IPS-NIHi11 (cell line): Measurements from ENCODE around the gene FBLIM1.
"Not testable (repeated sequence)": the region's sequence is repeated elsewhere in the genome, so short reads cannot be mapped to it uniquely, and the experiment has no call there.

Source experiments
- DNase-seq: peaks from one replicate; pipeline ENCODE4 v3.0.0; 2012; ENCODE audit warnings: mixed read lengths, low spot score

The FBLIM1 gene

GRCh38 chr1:15768388-15768787 is 9.8 kb downstream of the FBLIM1 start:
- DNase-seq, result no peak

DNA sequence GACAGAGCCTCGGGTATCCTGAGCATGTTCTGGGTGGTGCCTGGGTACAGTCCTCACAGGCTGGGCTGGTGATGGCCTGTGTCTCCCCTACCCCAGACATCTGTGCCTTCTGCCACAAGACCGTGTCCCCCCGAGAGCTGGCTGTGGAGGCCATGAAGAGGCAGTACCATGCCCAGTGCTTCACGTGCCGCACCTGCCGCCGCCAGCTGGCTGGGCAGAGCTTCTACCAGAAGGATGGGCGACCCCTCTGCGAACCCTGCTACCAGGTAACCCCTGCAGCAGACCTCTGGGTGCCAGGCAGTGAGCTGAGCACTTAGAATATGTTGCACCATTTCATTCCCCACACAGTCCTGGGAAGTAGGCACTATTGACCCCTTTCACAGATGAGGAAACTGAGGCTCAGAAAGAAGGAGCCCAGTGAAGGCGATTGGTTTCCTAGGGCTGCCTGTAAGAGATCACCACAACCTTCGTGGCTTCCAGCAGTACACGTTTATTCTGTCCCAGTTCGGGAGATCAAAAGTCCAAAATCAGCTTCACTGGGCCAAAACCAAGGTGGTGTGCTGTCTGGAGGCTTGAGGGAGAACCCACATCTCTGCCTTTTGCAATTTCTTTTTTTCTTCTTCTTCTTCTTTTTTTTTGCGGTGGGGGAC is 11.8 kb downstream of the FBLIM1 start:
- DNase-seq, result no peak

DNA sequence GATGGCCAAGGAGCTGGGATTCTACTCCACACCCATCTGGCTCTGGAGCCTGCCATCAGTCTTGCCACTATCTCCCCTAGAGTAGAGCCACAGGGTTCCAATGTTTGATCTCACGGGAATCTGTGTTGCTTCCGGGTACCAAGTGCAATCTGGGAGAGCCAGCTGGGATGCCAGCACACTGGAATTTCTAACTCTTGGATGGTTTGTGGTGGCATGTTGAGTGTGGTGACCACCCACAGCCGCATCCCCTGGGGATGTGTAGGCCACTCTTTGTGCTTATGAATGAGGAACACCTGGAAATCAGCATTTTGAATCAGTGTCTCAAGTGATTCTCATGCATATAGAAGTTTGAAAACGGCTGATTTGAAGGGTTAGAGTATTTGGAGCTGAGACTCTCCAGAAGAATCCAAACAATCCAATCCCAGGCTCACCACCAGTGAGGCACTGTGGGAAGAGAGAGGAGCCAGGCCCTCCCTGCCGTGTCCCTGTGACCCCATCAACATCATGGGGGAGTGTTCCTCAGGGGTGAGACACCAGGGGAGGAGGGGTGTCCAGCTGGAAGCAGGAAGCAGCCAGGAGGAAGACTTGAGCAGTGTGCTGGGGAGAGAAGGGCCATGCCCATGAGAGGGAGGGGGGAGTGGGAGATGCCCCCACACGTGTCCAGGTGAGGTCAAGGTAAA is 13.4 kb downstream of the FBLIM1 start:
- no peak for DNase-seq

DNA sequence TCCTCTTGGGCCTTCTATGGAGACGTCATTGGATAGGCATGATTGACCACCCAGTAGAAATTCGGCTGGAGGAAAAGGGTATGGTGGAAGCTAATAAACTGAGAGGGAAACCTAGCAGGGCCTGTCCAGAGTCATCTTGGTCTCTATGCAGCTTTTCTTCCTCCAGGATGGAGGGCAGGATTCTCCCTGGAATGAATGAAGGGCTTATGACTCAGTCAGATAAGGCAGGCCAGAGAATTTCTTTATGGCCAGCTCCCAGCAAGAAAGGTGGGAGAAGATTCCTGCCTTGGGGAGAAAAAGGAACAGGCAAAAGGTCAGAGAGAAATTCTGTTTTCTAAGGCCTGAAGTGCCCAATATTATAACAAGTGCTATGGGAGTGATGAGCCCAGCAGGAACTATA is 17.1 kb downstream of the FBLIM1 start:
- no peak for DNase-seq

GRCh38 chr1:15777909-15778707 is 19.5 kb downstream of the FBLIM1 start:
- DNase-seq, result no peak

DNA sequence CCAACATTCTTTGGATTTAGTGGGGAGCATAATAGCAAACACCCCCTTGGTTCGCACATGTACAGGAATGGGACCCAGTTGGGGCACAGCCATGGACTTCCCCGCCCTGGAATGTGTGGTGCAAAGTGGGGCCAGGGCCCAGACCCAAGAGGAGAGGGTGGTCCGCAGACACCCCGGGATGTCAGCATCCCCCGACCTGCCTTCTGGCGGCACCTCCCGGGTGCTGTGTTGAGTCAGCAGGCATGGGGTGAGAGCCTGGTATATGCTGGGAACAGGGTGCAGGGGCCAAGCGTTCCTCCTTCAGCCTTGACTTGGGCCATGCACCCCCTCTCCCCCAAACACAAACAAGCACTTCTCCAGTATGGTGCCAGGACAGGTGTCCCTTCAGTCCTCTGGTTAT is 27.1 kb downstream of the FBLIM1 start:
- no peak for DNase-seq

DNA sequence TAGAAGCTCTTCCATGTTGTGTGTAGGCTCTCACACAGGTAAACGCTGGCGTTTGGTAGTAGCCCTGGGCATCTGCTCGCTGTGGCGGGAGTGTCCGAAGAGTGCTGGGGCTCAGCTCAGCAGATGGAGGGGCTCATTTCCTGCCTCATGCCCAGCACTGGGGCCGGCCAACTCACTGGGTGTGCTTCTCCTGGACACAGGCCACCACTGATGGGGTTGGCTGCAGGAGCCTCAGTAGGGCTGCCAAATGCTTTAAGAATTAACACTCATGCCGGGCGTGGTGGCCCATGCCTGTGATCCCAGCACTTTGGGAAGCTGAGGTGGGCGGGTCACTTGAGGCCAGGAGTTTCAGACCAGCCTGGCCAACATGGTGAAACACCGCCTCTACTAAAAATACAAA is 28.0 kb downstream of the FBLIM1 start:
- no peak for DNase-seq

- DNase-seq, result no peak
These were observed 30.2 kb downstream of the FBLIM1 start for GRCh38 chr1:15788624-15789301.

- DNase-seq, result no peak
These were observed 37.5 kb downstream of the FBLIM1 start for GRCh38 chr1:15796086-15796462.

DNA sequence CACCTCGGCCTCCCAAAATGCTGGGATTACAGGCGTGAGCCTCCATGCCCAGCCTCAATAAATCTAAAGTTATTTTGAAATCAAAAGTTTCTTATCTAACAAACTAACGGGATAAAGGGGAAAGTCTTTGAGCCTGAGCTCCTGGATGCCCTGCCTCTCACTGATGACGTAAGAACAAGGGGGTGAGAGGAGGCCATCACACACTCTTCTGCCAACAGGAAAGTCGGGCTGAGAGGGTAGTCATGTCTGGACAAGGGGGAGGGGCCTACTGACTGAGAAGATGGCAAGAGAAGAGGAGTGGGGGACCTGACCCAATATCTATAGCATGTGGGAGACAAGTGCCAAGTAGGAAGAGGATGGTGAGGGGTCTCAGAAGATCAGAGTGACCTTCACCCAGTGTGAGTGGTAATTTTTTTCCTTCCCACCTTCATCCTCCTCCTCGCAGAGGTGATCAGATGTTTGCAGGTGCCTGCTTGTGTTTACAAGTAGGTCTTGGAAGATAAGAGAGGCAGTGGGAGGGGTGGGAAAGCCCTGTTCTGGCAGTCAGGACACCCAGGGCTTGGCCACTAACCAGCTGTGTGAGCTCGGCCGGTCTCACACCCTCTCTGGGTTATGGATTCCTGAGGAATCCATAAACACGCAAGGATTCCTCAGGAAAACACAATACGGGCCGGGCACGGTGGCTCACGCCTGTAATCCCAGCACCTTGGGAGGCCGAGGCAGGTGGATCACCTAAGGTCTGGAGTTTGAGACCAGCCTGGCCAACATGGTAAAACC is 39.2 kb downstream of the FBLIM1 start:
- no peak for DNase-seq

- DNase-seq, result peak; percentile 50
These were observed 40.6 kb downstream of the FBLIM1 start for GRCh38 chr1:15799004-15799867.

GRCh38 chr1:15799928-15800835 is 41.6 kb downstream of the FBLIM1 start:
- DNase-seq, result peak; percentile 71

DNA sequence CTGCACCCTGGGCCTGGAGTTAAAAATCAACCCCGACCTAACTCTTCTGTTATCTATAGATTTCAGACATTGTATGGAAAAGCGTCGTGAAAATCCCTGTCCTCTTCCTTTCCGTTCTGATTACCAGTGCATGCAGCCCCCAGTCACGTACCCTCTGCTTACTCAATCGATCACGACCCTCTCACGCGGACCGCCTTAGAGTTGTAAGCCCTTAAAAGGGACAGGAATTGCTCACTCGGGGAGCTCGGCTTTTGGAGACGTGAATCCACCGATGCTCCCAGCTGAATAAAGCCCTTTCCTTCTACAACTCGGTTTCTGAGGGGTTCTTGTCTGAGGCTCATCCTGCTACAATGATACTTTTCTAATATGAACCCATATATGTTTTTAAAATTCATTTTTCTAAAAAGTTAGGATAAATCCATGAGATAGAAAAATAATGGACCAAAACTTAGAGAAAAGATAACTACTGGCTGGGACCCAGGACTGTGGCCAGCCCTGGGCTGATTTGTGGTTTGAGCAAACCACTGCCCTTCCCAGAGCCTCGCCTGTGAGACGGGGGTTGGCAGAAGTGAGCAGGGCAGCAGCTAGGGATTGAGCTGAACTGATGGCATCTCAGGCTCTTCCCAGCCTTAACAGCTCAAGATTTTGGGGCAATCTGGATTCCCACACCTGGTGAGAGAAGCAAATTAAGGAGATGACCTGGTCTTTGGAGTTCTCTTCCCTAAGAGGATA is 43.8 kb downstream of the FBLIM1 start:
- DNase-seq, result no peak

- DNase-seq, result peak; percentile 51
These were observed 44.8 kb downstream of the FBLIM1 start for GRCh38 chr1:15803380-15803779.

DNA sequence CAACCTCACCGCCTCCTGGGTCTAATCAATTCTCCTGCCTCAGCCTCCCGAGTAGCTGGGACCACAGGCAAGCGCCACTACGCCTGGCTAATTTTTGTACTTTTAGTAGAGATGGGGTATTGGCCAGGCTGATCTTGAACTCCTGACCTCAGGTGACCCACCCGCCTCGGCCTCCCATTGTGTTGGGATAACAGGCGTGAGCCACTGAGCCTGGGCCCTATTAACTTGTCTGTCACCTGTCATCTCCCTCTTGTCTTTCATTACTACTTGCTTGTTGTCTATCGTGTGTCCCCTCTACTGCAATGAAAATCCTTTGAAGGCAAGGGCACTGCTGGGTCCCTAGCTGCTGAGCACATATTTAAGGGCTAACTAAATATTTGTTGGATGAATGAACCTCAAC is 45.5 kb downstream of the FBLIM1 start:
- DNase-seq, result no peak

- no peak for DNase-seq
These were observed 48.5 kb downstream of the FBLIM1 start for GRCh38 chr1:15807121-15807520.

DNA sequence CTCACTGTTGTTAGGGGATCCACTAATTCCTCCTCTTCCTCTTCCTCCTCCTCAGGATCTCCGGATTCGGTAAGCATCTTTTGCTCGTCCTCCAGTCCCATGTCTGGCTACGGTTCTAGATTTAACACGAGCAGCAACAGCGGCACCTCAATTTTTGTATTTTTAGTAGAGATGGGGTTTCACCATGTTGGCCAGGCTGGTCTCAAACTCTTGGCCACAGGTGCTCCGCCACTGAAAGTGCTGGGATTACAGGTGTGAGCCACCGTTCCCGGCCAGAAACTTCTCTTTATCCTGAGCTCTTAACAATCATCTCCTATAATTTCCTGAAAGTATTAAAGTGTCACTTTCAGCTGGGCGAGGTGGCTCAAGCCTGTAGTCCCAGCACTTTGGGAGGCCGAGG is 49.0 kb downstream of the FBLIM1 start, which contains the start of gene UQCRHL:
UQCRHL (minus strand) TSS at position 101 of the 400 bp plus-strand sequence; CDS start at position 101, 0 bp downstream.
- not testable (repeated sequence) for DNase-seq

DNA sequence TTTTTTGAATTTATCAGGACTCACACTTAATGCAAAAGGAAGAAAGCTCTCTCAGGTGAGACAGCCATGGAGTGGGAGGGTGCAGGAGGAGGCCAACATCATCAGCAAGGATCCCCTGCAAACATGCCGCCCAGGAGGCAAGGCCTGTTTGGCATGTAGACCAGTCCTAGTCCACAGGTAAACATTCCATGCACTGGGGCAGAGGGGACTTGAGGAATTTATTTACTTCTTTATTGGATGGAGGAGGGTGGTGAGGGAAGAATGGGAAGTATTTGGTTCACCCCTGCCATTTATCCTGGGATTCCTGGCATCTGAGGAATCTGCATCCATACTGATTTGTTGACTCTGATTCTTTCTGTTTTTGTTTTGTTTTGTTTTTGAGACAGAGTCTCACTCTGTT is 50.4 kb downstream of the FBLIM1 start:
- DNase-seq, result no peak

DNA sequence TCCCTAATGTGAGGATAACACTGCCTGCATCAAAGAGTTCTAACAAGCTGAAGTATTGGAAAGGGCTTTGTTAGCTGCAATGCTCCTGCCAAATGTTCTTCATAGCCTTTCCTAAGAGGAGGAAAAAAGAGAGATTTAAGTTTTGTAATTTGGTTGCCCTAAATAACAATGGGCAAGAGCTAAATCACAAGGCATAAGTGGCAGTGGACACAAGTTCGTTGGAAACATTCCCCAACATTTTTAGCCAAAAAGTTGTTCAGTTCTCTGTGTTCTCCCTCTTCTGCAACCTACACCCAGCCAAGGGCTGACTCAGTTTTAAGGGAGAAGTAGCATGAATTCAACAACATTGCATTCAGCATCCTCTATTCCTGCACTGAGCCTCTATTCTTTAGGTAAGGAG is 51.5 kb downstream of the FBLIM1 start:
- DNase-seq, result no peak
